ENCODE results near the gene PLOD1. TPM values are rescaled to one million over a fixed set of nuclear protein-coding genes. Genes with fewer than 3 reads are reported as not detected.
A peak's percentile ranks its signal among the peaks of the same experiment; 100 is the strongest.

Gene PLOD1
- total RNA-seq, 1 donor from 2014 or later: 54.8 TPM

- peak; percentile 13 for FAIRE-seq
- no peak for TF ChIP-seq CTCF (IDR thresholded peaks at IDR 0.05; ENCODE audit: insufficient read depth, low read length, severe bottlenecking)
- Histone ChIP-seq H3K36me3 (ENCODE audit: control insufficient read depth, insufficient read depth, low read length) (peaks cover 43% of the 10 kb centered on the region), H3K27me3 (ENCODE audit: control insufficient read depth, insufficient read depth, low read length) (no peaks in the 10 kb centered on the region), H3K4me3 (ENCODE audit: low read depth, low read length) (no peak overlapping the region)
- DNase-seq (ENCODE audit: low read depth): no peak
Measured at GRCh38 chr1:11989669-11990068, 55.2 kb downstream of the PLOD1 start.

- no peak for TF ChIP-seq CTCF (IDR thresholded peaks at IDR 0.05; ENCODE audit: insufficient read depth, low read length, severe bottlenecking)
- Histone ChIP-seq H3K36me3 (ENCODE audit: control insufficient read depth, insufficient read depth, low read length) (peaks cover 45% of the 10 kb centered on the region), H3K27me3 (ENCODE audit: control insufficient read depth, insufficient read depth, low read length) (no peaks in the 10 kb centered on the region), H3K4me3 (ENCODE audit: low read depth, low read length) (no peak overlapping the region)
- peak; percentile 68 for DNase-seq (ENCODE audit: low read depth)
- FAIRE-seq: no peak
Measured at GRCh38 chr1:11990303-11991032, 56.0 kb downstream of the PLOD1 start.

DNA sequence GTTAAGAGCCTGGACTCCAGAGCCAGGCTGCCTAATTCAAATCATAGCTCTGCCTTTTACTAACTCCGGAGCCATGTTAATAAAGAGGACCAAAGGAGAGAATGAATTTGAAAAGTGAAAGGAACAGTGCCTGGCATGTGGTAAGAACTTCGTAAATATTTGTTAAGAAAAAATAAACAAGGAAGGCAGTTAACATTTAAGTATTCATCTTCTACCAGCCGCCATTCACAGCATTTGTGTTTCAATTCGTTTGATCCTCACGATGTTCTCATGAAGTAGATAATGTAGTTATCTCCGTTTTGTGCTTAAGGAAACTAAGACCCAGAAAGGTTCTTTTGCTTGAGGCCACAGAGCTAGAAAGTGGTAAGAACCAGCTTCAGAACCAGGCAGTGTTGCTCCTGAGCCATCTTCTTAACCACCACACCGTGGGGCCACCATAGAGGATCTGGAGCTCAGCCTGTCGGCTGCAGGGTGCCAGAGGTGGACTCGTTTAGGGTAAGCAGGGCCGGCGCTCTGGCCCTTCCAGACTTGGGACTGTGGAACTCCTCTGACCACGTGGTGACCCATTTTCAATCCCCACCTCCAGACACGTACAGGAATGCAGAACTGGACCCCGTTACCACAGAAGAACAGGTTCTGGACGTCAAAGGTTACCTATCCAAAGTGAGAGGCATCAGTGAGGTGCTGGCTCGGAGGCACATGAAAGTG is 57.6 kb downstream of the PLOD1 start:
- H3K4me3 ChIP-seq (ENCODE audit: low read depth, low read length): no peak overlapping the region
- no peaks in the 10 kb centered on the region for H3K27me3 ChIP-seq (ENCODE audit: control insufficient read depth, insufficient read depth, low read length)
- no peak for FAIRE-seq
- TF ChIP-seq CTCF (IDR thresholded peaks at IDR 0.05; ENCODE audit: insufficient read depth, low read length, severe bottlenecking): no peak
- no peak for DNase-seq (ENCODE audit: low read depth)
- peaks cover 46% of the 10 kb centered on the region for H3K36me3 ChIP-seq (ENCODE audit: control insufficient read depth, insufficient read depth, low read length)

DNA sequence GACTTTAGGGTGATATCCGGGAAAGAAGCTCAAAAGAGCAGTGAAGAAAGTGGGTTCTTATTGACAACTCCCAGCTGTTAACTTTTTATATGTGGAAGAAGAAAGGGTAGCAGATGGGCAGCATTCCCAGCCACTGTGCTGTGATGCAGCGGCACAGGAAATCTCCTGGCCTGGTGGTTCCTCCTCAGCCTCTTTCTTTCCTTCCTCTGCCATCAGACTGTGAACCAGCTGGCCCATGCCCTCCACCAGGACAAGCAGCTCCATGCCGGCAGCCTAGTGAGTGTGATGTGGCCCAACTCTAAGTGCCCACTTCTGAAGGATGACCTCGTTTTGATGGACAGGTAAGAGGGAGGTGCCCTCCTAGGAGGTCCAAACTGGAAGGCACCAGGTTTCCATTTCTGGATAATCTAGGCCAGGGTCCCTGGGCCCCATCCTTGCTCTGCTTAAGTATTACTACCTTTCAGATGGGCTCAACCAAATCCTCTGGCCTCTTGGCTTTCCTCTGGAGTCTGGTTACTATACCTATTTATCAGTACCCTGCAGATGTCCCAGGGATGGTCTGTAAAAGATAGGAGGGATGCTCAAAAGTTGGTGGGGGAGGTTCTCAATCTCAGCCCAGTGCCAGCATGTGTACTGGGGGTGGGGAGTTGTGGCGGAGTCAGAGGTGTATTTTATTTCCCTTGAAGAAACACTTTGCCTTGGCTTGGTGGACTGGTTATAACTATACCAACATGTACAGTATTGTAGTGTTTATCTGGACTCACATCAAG is 62.7 kb downstream of the PLOD1 start:
- Histone ChIP-seq H3K4me3 (ENCODE audit: low read depth, low read length) (no peak overlapping the region), H3K27me3 (ENCODE audit: control insufficient read depth, insufficient read depth, low read length) (no peaks in the 10 kb centered on the region), H3K36me3 (ENCODE audit: control insufficient read depth, insufficient read depth, low read length) (peaks cover 39% of the 10 kb centered on the region)
- FAIRE-seq (no peak), DNase-seq (ENCODE audit: low read depth) (no peak)
- no peak for TF ChIP-seq CTCF (IDR thresholded peaks at IDR 0.05; ENCODE audit: insufficient read depth, low read length, severe bottlenecking)

- TF ChIP-seq CTCF (IDR thresholded peaks at IDR 0.05; ENCODE audit: insufficient read depth, low read length, severe bottlenecking): no peak
- peaks cover 45% of the 10 kb centered on the region for H3K36me3 ChIP-seq (ENCODE audit: control insufficient read depth, insufficient read depth, low read length)
- FAIRE-seq (no peak), DNase-seq (ENCODE audit: low read depth) (no peak)
- H3K27me3 ChIP-seq (ENCODE audit: control insufficient read depth, insufficient read depth, low read length): no peaks in the 10 kb centered on the region
- no peak overlapping the region for H3K4me3 ChIP-seq (ENCODE audit: low read depth, low read length)
Measured at GRCh38 chr1:11998636-11999035, 64.1 kb downstream of the PLOD1 start.
